Stimulated activated naive CD8-positive, alpha-beta T cell treated with anti-CD3 and anti-CD28 coated beads, Interleukin-15, Interleukin-2, amounts not matched to agents 100 U/mL and 50 U/mL, for 24 hours (primary cell): ENCODE measurements around the gene GOLIM4.

Experiments
- ATAC-seq: fragments of 150-1000 bp; cut with Tn5 transposase; one replicate; pipeline ENCODE4 v1.10.0; 2021
- DNase-seq: peaks from one replicate; pipeline ENCODE4 v3.0.0; 2021

Gene GOLIM4

DNA sequence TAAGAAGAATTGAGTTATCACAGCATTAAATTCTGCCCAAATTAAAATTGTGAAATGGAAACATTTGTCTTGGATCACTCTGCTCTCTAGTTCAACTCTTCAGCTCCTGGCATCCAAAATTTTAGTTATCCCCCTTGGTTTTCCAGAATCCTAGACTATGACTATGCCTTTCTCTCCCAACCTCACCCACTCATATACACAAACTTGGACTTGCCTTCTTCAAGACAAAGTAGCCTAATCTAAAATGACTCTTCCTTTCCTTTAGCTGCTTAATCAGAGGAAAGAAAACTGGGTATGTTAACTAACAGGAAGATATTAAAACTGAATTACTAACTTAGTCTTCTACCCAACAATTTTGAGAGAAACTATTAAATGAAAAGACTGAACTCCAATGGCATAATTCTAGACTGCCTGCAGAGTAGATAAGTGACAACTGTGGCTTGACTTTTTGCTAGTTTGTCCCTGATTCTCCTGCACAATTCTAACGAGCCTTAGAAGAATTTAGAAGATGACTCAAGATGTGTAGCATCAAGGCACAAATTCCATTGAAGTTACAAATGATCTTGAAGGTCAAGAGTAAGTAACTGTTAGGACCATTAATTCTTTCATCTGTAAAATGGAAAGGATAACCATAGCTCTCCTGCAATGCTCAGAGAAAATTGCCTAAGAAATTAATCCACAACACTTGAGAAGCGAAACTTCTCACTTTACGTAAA lies 5.2 kb upstream of the GOLIM4 start:
- no peak for DNase-seq

GRCh38 chr3:168097381-168097780 lies 1.7 kb upstream of the GOLIM4 start:
- no peak for ATAC-seq
- no peak for DNase-seq

More for the DNA sequence above, 5.2 kb upstream of the GOLIM4 start:
- ATAC-seq: no peak

DNA sequence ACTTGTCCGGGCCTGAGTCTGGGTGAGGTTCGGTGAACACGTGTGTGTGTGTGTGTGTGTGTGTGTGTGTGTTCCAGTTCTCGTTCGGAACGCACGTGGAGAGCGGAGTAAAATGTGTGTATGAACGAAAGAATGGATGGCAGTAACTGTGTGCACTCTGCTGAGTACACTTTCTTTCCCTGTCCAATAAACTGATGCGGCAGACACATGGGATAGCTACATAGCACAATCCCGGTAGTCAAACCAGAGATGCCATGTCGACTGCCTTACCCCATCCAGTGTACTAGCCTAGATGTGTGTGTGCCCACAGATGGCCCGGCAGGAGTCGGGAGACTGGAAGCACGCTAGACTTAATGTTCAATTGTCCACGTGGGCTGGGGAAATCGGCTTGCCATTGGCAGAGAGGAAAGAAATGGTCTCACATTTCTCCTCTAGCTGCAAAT lies 507 bp upstream of the GOLIM4 start:
- ATAC-seq (no peak), DNase-seq (peak; percentile 35)

DNA sequence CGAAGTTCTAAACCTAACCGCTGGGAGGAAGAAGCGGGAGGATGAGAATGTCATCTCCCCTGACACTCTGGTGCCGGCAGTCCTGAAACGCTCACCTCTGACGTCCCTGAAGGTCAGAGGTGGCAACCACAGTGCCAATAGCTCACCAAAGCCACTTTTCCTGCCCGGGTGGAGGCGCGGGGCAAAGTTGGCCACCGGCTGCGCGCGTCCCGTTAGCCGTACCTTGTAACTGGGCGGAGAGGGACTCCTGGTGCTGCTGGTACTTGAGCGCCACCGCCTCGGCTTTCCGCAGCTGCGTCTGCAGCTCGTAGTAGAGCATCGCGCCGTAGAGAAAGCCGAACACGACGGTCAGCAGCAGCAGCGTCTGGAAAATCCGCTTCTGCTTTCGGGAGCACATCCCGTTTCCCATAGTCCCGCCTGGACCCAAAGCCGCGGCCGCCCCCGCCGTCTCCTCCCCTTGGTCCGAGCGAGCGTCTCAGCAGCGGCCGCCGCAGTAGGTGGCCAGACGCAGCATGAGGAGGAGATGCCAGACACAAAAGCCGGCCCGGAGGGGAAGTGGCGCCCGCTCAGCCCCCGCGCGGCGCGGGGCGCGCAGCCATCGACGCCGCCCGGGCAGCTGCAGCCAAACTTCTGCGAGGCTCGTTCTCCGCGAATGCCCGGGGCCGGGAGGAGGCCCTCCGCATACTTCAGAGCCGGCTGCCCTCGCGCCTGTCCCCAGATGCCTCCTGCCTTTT lies 680 bp downstream of the GOLIM4 start:
- DNase-seq: peak; percentile 63
- peak; percentile 64 for ATAC-seq

GRCh38 chr3:168094580-168094876 lies 1.2 kb downstream of the GOLIM4 start:
- DNase-seq (no peak), ATAC-seq (no peak)

- DNase-seq: no peak
- no peak for ATAC-seq
Observed at GRCh38 chr3:168093790-168094189, 1.9 kb downstream of the GOLIM4 start.

DNA sequence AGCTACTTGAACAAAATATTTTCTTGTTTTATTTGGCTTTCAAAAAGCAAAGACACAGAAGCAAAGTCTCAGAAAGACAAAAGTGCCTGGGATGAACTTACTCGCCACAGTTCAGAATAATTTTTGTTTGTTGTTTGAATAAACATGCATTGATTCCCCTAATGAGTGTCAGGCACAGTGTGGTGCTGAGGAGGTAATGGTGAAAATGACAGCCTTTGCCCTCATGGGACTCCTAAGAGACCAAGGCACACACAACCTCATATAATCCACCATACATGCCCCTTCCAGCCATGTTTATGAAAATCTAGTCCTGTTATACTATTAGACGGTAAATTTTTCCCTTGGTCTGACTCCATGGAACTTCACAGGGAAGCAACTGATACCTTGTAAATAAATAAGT lies 2.5 kb downstream of the GOLIM4 start:
- ATAC-seq: no peak
- no peak for DNase-seq

DNA sequence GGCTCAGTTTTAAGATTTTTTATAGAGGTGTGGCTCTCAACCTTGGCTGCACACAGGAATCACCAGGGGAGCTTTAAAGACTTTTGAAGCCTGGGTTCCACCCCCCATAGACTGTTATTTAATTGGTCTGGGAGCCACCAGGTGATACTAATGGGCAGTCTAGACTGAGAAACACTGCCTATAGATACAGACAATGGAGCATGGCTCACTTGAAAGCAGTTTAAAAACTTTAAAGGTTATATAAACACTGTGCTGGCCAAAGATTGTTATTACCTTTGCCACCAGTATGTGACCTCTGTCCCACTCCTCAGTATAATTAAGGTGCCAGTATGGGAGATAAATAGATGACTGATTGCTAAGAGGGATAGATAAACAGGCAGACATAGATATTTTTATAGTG lies 3.8 kb downstream of the GOLIM4 start:
- DNase-seq: no peak
- no peak for ATAC-seq

- ATAC-seq: no peak
- no peak for DNase-seq
Observed at GRCh38 chr3:168091302-168091858, 4.3 kb downstream of the GOLIM4 start.

GRCh38 chr3:168090306-168091085 lies 5.2 kb downstream of the GOLIM4 start:
- DNase-seq (no peak), ATAC-seq (no peak)

DNA sequence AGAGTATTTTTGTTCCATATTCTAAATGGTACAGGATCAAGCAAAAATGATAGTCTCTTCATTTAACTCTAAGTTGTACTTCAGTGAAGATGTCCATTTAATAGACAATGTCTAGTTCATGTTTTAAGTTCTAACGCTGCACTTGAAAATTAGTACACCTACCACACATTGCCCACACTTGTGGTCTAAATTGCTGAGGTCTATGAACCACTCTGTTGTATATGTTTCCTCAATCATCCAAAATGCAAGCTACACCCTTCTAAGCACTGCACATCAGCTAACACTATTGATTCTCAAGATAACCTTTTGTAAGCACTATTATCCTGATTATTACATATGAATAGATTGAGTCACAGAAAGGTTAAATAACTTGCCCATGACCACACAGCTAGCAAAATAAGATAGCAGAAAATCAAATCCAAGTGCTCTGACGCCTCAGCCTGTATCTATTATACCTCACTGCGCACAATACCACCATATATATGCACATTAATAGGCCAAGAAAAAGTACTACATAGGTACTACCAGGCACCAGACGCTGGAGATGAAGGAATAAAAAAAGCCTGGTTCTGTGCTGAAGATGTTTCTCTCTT lies 6.4 kb downstream of the GOLIM4 start:
- peak; percentile 9 for ATAC-seq
- DNase-seq: no peak

- no peak for DNase-seq
- peak; percentile 50 for ATAC-seq
Observed at GRCh38 chr3:168088106-168088720, 7.5 kb downstream of the GOLIM4 start.

- ATAC-seq (peak; percentile 39), DNase-seq (no peak)
Observed at GRCh38 chr3:168087539-168087938, 8.2 kb downstream of the GOLIM4 start.

GRCh38 chr3:168086541-168087260 lies 9.0 kb downstream of the GOLIM4 start:
- ATAC-seq (no peak), DNase-seq (no peak)

DNA sequence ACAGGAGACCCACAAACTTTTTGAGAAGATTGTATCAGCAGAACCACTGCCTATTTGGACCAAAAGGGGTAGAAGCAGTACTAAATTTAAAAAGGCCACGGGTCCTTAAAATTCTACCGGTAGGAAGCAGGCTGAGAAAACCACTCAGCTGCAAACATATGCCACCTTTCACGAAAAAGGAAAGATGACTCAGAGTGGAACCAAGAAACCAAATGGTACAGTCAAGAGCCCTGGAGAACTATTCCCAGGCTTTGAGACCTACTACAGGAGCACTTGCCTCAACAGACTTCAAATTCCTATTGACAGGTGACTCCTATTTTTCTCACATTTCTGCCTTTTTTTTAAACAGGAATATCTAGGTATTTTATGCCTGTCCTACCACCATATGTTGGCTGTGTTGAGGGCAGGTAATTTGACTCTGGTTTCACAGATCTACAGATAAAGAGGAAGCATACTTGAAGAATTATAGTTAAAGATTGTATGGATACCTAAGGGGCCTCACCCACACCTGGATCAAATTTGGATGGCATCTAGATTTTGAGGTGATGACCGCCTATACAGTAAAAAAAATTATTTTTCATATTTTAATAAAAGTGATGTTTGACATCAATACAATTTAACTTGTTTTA lies 10.1 kb downstream of the GOLIM4 start:
- ATAC-seq (peak; percentile 43), DNase-seq (no peak)

GRCh38 chr3:168083906-168084305 lies 11.8 kb downstream of the GOLIM4 start:
- ATAC-seq: no peak
- DNase-seq: no peak

- ATAC-seq (no peak), DNase-seq (no peak)
Observed at GRCh38 chr3:168081856-168082255, 13.9 kb downstream of the GOLIM4 start.

- DNase-seq (no peak), ATAC-seq (no peak)
Observed at GRCh38 chr3:168081171-168081771, 14.5 kb downstream of the GOLIM4 start.

DNA sequence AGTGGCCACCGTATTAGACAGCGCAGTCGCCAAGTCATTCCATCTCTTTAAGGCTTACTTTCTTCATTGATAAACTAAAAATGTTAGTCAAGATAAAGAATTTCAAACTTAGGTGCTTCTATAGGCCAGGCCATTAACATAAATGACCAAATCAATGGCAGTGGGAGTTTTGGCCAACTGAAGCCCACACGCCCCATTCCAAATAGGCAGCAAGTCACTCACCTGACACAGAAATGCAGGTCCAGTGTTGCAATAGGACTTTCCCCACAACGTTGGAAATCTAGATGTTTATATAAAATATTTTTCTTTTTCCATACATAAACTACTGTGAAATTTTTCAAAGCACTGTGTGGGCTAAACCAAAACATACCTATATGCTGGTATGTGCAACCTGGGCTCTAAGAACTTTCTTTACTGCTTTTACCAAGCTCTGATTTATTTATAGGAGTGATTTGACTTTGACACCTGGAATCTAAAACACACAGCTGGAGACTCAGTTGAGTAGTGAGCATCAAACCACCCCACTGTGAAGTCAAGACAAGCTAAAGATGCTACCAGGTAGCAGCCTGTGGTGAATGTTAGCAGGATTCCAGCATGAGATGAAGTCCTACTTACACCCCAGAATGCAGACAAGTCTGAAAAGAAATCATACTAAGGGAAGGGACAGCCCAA lies 15.1 kb downstream of the GOLIM4 start:
- no peak for ATAC-seq
- DNase-seq: no peak

GRCh38 chr3:168080022-168080421 lies 15.7 kb downstream of the GOLIM4 start:
- no peak for DNase-seq

More at GRCh38 chr3:168080022-168080421, 15.7 kb downstream of the GOLIM4 start:
- no peak for ATAC-seq
